Measurements from ENCODE around the gene ZC3H10.
A peak's percentile ranks its signal among the peaks of the same experiment; 100 is the strongest.

Gene ZC3H10

DNA sequence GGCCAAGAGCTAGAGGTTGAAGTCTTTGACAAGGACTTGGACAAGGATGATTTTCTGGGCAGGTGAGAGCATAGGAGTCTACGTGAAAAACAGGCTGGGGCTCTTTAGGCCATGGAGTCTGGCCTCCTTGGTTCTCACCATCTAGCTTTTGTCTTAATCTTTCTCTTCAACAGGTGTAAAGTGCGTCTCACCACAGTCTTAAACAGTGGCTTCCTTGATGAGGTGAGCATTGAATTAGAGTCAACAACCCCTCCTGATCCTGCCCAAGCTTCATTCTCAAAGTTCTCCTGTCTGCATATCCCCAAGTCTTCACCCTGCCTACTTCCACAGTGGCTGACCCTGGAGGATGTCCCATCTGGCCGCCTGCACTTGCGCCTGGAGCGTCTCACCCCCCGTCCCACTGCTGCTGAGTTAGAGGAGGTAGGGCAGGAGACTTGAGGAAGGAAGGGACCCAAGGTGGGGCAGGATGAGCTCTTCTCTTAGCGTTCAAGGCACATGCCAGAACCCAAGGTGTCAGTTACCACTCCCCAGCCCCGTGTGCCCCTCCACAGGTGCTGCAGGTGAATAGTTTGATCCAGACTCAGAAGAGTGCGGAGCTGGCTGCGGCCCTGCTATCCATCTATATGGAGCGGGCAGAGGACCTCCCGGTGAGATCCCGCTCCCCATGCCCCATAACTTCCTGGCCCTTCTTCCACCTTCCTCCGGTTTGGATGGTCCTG, 19.9 kb downstream of the ZC3H10 start:
- H3K27ac ChIP-seq (ENCODE audit: low read depth, low read length), result no peak overlapping the region
- H3K9ac ChIP-seq (ENCODE audit: low read length), result no peak overlapping the region
- H3K27me3 ChIP-seq (ENCODE audit: control insufficient read depth, insufficient read depth, low read length), result no peaks in the 10 kb centered on the region
- H3K4me1 ChIP-seq (ENCODE audit: control insufficient read depth, insufficient read depth, low read length), result no peaks in the 10 kb centered on the region
- H3K36me3 ChIP-seq (ENCODE audit: control insufficient read depth, insufficient read depth, low read length), result peaks cover 56% of the 10 kb centered on the region
- H3K4me3 ChIP-seq (ENCODE audit: low read length), result no peak overlapping the region

DNA sequence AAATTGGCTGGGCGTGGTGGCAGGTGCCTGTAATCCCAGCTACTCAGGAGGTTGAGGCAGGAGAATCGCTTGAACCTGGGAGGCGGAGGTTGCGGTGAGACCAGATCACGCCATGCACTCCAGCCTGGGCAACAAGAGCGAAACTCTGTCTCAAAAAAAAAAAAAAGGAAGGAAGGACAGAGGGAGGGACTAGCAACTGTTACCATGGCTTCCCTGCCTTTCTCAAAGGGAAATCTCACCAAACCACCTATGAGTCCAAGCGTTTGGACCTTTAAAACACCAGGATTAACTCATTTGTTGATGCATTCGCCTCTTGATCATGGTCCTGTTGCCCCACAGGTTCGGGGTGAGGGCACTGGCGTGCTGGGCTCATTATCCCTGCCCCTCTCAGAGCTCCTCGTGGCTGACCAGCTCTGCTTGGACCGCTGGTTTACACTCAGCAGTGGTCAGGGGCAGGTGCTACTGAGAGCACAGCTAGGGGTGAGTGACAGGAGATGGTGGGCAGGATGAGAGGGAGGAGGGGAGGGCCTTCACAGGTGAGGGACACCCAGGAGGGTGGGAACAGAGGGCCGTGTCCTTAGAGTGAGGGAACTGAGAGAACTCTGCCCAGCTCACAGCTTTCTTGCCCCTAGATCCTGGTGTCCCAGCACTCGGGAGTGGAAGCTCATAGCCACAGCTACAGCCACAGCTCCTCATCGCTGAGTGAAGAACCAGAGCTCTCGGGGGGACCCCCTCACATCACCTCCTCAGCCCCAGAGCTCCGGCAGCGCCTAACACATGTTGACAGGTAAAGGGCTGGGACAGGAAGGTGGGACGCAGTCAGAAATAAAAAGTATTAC, 24.1 kb downstream of the ZC3H10 start:
- Histone ChIP-seq H3K27me3 (ENCODE audit: control insufficient read depth, insufficient read depth, low read length) (no peaks in the 10 kb centered on the region), H3K4me3 (ENCODE audit: low read length) (no peak overlapping the region), H3K36me3 (ENCODE audit: control insufficient read depth, insufficient read depth, low read length) (peaks cover 41% of the 10 kb centered on the region), H3K9ac (ENCODE audit: low read length) (no peak overlapping the region), H3K4me1 (ENCODE audit: control insufficient read depth, insufficient read depth, low read length) (no peaks in the 10 kb centered on the region), H3K27ac (ENCODE audit: low read depth, low read length) (no peak overlapping the region)

DNA sequence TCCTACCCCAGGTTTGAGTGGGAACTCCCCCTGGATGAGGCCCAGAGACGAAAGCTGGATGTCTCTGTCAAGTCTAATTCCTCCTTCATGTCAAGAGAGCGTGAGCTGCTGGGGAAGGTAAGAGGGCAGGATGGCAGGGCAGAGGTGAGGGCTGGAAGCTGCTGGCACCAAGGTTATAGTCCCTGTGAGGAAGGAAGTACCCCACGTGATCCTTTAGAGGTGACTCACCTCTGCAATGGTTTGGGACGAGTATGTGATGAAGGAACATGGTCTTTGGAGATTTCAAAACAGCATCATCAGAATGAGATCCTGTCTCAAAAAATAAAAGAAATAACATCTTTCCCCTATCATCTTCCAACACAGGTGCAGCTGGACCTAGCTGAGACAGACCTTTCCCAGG, 25.2 kb downstream of the ZC3H10 start:
- no peak overlapping the region for H3K4me3 ChIP-seq (ENCODE audit: low read length)
- no peaks in the 10 kb centered on the region for H3K4me1 ChIP-seq (ENCODE audit: control insufficient read depth, insufficient read depth, low read length)
- peaks cover 31% of the 10 kb centered on the region for H3K36me3 ChIP-seq (ENCODE audit: control insufficient read depth, insufficient read depth, low read length)
- H3K9ac ChIP-seq (ENCODE audit: low read length), result no peak overlapping the region
- H3K27me3 ChIP-seq (ENCODE audit: control insufficient read depth, insufficient read depth, low read length), result no peaks in the 10 kb centered on the region
- H3K27ac ChIP-seq (ENCODE audit: low read depth, low read length), result no peak overlapping the region

DNA sequence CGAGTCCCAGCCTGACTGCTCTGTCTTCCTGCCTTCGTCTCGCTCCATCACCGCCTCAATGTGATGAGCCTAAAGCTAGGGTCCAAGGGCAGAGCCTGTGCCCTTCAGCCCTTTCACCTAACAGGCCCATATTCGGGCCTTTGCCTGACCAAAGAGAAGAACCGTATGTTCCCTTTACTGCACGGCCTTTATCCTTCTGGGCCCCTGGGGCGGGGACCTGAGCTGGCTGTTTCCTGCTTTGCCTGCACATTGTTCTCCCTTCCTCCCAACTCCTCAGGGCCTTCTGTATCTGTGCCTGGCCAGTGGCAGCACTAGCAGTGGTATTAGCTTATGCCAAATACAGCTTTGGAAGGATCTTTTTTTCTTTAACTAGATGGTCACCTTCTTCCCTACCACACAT, 25.8 kb downstream of the ZC3H10 start:
- Histone ChIP-seq H3K27ac (ENCODE audit: low read depth, low read length) (no peak overlapping the region), H3K36me3 (ENCODE audit: control insufficient read depth, insufficient read depth, low read length) (peaks cover 25% of the 10 kb centered on the region), H3K27me3 (ENCODE audit: control insufficient read depth, insufficient read depth, low read length) (no peaks in the 10 kb centered on the region), H3K4me3 (ENCODE audit: low read length) (no peak overlapping the region), H3K4me1 (ENCODE audit: control insufficient read depth, insufficient read depth, low read length) (no peaks in the 10 kb centered on the region), H3K9ac (ENCODE audit: low read length) (no peak overlapping the region)

DNA sequence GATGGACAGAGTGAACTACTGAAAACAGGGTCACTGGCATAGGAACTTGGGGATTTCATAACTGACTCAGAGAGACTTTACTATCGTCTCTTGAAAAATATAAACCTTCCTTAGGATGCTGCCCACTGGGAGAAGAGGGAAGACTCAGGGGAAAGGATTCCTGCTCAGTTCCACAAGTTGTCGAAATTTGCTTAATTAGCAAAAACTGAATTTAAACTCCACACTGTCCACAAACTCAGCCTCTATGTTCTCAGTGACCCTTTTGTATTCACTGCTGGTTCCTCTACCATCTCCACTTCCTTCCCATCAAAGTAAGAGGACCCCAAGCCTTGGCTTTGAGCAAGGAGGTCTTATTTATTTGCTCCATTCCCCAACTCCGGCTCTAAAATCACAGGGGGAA, 27.2 kb downstream of the ZC3H10 start:
- H3K27me3 ChIP-seq (ENCODE audit: control insufficient read depth, insufficient read depth, low read length), result no peaks in the 10 kb centered on the region
- H3K27ac ChIP-seq (ENCODE audit: low read depth, low read length), result no peak overlapping the region
- H3K36me3 ChIP-seq (ENCODE audit: control insufficient read depth, insufficient read depth, low read length), result peaks cover 23% of the 10 kb centered on the region
- no peak overlapping the region for H3K9ac ChIP-seq (ENCODE audit: low read length)
- no peaks in the 10 kb centered on the region for H3K4me1 ChIP-seq (ENCODE audit: control insufficient read depth, insufficient read depth, low read length)
- no peak overlapping the region for H3K4me3 ChIP-seq (ENCODE audit: low read length)

DNA sequence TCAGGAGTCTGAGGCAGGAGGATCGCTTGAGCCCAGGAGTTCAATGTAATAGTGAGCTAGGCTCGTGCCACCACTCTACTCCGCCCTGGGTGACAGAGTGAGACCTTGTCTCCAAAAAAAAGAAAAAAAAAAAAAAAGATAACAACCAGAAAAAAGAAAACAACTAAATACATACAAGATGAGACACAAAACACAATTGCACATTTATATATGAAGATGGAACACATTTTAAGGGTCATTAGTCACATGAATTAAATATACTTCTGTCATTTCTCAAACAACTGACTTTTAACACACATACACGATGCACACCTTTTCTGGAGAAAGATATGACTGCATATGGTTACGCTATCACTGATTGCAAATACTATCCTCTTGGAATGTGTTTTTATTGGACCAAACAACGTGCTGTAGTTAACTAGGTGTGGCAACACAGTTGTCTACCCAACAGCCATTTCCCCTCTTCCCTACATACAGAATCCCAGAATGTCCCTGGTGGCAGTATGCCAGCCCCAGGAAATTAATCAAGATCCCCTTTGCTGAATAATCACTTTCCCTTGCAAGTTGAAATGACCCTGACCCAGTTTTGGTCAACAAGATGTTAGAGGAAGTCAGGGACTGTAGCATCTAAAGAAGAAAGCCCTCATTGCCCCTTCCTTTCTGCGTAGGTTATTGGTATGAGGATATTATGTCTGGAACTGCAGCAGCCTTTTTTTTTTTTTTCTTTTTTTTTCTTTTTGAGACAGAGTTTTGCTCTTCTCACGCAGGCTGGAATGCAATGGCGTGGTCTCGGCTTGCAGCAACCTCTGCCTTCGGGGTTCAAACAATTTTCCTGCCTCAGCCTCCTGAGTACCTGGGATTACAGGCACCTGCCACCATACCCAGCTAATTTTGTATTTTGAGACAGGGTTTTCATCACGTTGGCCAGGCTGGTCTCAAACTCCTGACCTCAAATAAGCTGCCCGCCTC, 28.7 kb downstream of the ZC3H10 start:
- H3K36me3 ChIP-seq (ENCODE audit: control insufficient read depth, insufficient read depth, low read length), result peaks cover 16% of the 10 kb centered on the region
- H3K27me3 ChIP-seq (ENCODE audit: control insufficient read depth, insufficient read depth, low read length), result no peaks in the 10 kb centered on the region
- no peak overlapping the region for H3K4me3 ChIP-seq (ENCODE audit: low read length)
- H3K27ac ChIP-seq (ENCODE audit: low read depth, low read length), result no peak overlapping the region
- peaks cover 2% of the 10 kb centered on the region for H3K4me1 ChIP-seq (ENCODE audit: control insufficient read depth, insufficient read depth, low read length)
- H3K9ac ChIP-seq (ENCODE audit: low read length), result no peak overlapping the region

DNA sequence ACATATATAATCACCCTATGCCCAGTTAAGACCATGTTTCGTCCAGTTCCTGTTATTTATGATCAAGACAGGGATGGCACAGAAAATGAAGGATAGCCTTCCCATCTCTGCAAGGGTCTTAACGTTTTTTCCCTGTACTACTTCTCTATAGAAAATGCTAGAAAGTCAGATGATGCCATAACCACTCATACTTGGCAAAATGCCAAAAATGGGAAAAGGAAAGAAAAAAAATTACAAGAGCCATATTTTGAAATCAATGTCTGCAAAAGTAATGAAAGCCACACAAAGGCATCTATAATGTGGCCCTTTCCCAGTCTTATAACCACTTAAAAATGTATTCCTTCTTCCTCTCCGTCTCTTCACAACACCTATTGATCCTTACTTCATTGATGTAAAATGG, 32.5 kb downstream of the ZC3H10 start:
- Histone ChIP-seq H3K9ac (ENCODE audit: low read length) (no peak overlapping the region), H3K4me1 (ENCODE audit: control insufficient read depth, insufficient read depth, low read length) (peaks cover 9% of the 10 kb centered on the region), H3K36me3 (ENCODE audit: control insufficient read depth, insufficient read depth, low read length) (peaks cover 2% of the 10 kb centered on the region), H3K27me3 (ENCODE audit: control insufficient read depth, insufficient read depth, low read length) (no peaks in the 10 kb centered on the region), H3K27ac (ENCODE audit: low read depth, low read length) (no peak overlapping the region), H3K4me3 (ENCODE audit: low read length) (no peak overlapping the region)

DNA sequence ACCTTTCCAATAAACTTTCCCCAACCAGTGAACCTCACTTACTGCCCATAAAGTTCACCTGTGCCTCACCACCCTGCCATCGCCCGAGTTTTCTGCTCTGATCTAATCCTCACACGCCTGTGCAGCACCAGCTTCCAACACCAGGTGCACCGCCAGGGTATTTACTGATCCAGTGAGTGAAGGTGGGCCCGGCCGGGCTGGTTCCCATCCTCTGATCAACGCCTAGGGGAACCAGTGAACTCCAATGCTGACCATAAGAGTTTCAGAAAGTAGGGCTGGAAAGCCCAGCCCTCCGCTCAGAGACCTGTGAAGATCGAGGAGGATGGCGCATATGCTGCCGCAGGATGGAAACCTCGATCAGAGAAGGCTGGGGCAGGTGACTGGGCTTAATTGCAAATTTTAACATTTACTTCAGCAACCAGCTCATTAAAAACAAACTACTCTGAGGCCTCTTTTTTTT, 33.6 kb downstream of the ZC3H10 start:
- Histone ChIP-seq H3K36me3 (ENCODE audit: control insufficient read depth, insufficient read depth, low read length) (peaks cover 2% of the 10 kb centered on the region), H3K4me3 (ENCODE audit: low read length) (peak overlapping the region; percentile 60), H3K4me1 (ENCODE audit: control insufficient read depth, insufficient read depth, low read length) (peaks cover 9% of the 10 kb centered on the region), H3K9ac (ENCODE audit: low read length) (peak overlapping the region; percentile 79), H3K27ac (ENCODE audit: low read depth, low read length) (peak overlapping the region; percentile 83), H3K27me3 (ENCODE audit: control insufficient read depth, insufficient read depth, low read length) (no peaks in the 10 kb centered on the region)

DNA sequence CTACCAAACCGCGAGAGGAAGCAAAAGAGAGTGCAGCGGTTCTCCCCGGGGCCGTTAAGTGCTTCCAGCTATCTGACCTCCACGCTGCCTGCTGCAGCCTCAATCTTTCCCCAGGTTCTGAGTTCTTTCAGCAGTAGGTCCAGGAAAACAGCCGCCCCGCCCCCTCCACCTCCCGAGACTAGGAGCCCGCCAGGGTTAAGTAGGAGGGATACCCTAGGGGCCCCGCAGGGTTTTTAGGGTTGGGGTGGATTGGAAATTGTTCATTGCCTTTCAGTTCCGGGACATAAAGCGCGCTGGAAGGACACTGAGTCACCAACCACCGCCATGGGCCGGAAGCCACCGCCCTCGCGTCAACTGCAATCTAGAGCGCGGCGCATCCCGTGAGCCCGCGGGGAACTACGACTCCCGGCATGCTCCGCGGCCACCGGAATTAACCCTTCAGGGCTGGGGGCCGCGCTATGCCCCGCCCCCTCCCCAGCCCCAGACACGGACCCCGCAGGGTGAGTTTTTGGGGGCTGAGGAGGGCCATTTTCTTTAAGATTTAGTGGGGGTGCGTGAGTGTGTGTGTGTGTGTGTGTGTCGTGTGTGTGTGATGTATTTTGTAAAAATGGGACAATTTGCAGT, 34.2 kb downstream of the ZC3H10 start, which contains the start of gene MYL6B:
TSS of gene MYL6B (plus strand) at position 456 of the 624 bp plus-strand sequence. CDS start 1,332 bp downstream, outside the sequence.
- Histone ChIP-seq H3K36me3 (ENCODE audit: control insufficient read depth, insufficient read depth, low read length) (peaks cover 2% of the 10 kb centered on the region), H3K9ac (ENCODE audit: low read length) (peak within 1 kb of the TSS; percentile 79), H3K27me3 (ENCODE audit: control insufficient read depth, insufficient read depth, low read length) (no peaks in the 10 kb centered on the region), H3K4me1 (ENCODE audit: control insufficient read depth, insufficient read depth, low read length) (peaks cover 9% of the 10 kb centered on the region), H3K4me3 (ENCODE audit: low read length) (peak within 1 kb of the TSS; percentile 60), H3K27ac (ENCODE audit: low read depth, low read length) (peak within 1 kb of the TSS; percentile 83)

DNA sequence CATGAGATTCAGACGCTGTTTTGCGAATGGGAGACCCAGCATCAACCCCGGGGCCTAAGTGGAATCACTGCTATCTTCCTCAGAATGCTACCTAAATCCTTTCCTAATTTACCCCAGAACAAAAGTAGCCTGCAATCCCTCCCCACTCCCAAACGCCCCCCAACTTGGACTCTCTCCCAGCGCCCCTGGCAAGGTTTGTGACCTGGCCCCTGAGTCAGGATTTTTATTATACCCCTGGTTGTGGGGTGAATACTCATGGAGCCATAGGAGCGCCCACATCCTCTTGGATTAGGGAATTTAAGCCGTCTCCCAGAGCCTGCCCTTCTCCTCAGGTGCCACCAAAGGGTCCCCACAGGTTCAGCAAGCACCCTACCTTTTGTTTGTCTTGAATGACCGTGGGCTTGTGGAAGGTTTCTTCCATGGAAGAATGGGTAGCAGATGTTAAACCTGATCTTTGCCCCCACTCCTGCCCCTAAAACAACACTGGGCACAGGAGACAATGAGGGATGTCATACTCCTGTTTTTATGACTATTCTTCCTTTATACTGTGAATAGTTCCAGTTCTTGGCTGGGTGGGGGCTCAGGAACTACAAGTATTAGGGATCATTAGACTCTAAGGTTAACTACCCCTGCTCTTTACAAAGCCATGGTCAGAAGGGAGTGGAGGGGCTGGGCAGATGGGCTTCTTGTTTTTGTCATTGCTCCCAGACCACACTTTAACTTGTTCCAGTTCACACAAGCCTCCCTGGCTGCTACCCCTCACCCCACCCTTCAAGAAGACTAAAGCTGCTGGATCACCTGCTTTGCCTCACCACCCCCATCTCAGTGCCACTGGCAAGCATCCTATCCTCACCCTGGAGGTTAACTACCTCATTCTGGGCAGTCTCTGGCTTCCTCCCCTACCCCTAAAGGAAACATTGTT, 35.0 kb downstream of the ZC3H10 start:
- H3K9ac ChIP-seq (ENCODE audit: low read length), result no peak overlapping the region
- H3K27ac ChIP-seq (ENCODE audit: low read depth, low read length), result peak overlapping the region; percentile 83
- H3K27me3 ChIP-seq (ENCODE audit: control insufficient read depth, insufficient read depth, low read length), result no peaks in the 10 kb centered on the region
- peaks cover 2% of the 10 kb centered on the region for H3K36me3 ChIP-seq (ENCODE audit: control insufficient read depth, insufficient read depth, low read length)
- H3K4me1 ChIP-seq (ENCODE audit: control insufficient read depth, insufficient read depth, low read length), result peaks cover 9% of the 10 kb centered on the region
- peak overlapping the region; percentile 60 for H3K4me3 ChIP-seq (ENCODE audit: low read length)

DNA sequence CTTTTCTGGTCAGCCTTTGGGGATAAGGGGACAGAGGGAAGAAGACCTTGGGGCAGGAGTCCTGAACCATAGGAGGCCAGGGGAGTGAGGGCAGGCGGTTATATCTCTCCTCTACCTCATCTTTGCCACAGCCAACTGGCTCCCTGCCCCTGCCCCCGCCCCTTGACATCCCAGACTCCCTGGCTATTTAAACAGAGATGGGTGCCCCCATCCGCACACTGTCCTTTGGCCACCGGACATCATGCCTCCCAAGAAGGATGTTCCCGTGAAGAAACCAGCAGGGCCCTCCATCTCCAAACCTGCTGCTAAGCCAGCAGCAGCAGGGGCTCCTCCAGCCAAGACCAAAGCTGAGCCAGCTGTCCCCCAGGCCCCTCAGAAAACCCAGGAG, 35.6 kb downstream of the ZC3H10 start:
- Histone ChIP-seq H3K4me3 (ENCODE audit: low read length) (no peak overlapping the region), H3K27me3 (ENCODE audit: control insufficient read depth, insufficient read depth, low read length) (no peaks in the 10 kb centered on the region), H3K27ac (ENCODE audit: low read depth, low read length) (no peak overlapping the region), H3K36me3 (ENCODE audit: control insufficient read depth, insufficient read depth, low read length) (peaks cover 4% of the 10 kb centered on the region), H3K9ac (ENCODE audit: low read length) (no peak overlapping the region), H3K4me1 (ENCODE audit: control insufficient read depth, insufficient read depth, low read length) (peaks cover 9% of the 10 kb centered on the region)
